Lower lobe of right lung (tissue), 2 donors: Measurements from ENCODE around the gene DACT3. TPM values are rescaled to one million over a fixed set of nuclear protein-coding genes. Genes with fewer than 3 reads are reported as not detected.
A peak's percentile ranks its signal among the peaks of the same experiment; 100 is the strongest.

Experiments
- ATAC-seq, 2 donors: fragments of 200-7000 bp; cut with Tn5 transposase; one replicate each; pipeline ENCODE4 v1.9.1; 2020 to 2022; ENCODE audit warnings: mild to moderate bottlenecking in 2 of 2, moderate library complexity in 2 of 2
- DNase-seq: peaks from one replicate; pipeline ENCODE4 v3.0.0-alpha.2; 2020
- H3K27ac ChIP-seq: fragments of 200-600 bp; one replicate; pipeline ENCODE4 v1.8.0; 2022
- H3K27me3 ChIP-seq: fragments of 200-600 bp; one replicate; pipeline ENCODE4 v1.8.0; 2022; ENCODE audit warnings: low read depth
- H3K36me3 ChIP-seq: fragments of 200-600 bp; one replicate; pipeline ENCODE4 v1.8.0; 2022; ENCODE audit warnings: mild to moderate bottlenecking
- H3K4me1 ChIP-seq: fragments of 200-600 bp; one replicate; pipeline ENCODE4 v1.8.0; 2022
- H3K4me3 ChIP-seq: fragments of 200-600 bp; one replicate; pipeline ENCODE4 v1.8.0; 2022; ENCODE audit warnings: mild to moderate bottlenecking
- H3K9me3 ChIP-seq: fragments of 200-600 bp; one replicate; pipeline ENCODE4 v1.8.0; 2022
- CTCF ChIP-seq: fragments of 200-600 bp; IDR thresholded peaks from one replicate; pipeline ENCODE4 v1.8.0; 2022; ENCODE audit warnings: antibody characterized with exemption, mild to moderate bottlenecking
- intact Hi-C: fragments of 100-400 bp; cut with DNase I; formaldehyde crosslinking; loops from one replicate; pipeline ENCODE4 v1.11.0; 2022
- total RNA-seq: library from RNA; stranded (reverse); fragmentation: NEBNext Ultra II Directional; extraction: Animal tissue kit (Norgen Biotek cat#: 25700); gene quantifications from one replicate; pipeline ENCODE4 v1.2.1, GENCODE V29; 2021
- donor health status: DM: no; HTN: yes; CAD: no; lungs with severe emphysema.

Gene DACT3
- total RNA-seq, 1 donor from 2014 or later = 4.9 TPM

GRCh38 chr19:46617601-46618000 lies 43.4 kb downstream of the DACT3 start:
- DNase-seq (no peak), ATAC-seq (no peak)
- H3K27ac ChIP-seq = no peak overlapping the region
- H3K27me3 ChIP-seq = no peaks in the 10 kb centered on the region
- TF ChIP-seq CTCF = no peak
- H3K36me3 ChIP-seq = no peaks in the 10 kb centered on the region
- no peak overlapping the region for H3K4me3 ChIP-seq
- intact Hi-C loops = no loop called here
- H3K4me1 ChIP-seq = peaks cover 31% of the 10 kb centered on the region
- no peaks in the 10 kb centered on the region for H3K9me3 ChIP-seq

GRCh38 chr19:46616631-46617322 lies 44.2 kb downstream of the DACT3 start:
- Histone ChIP-seq H3K9me3 (no peaks in the 10 kb centered on the region), H3K27me3 (no peaks in the 10 kb centered on the region), H3K36me3 (no peaks in the 10 kb centered on the region), H3K4me1 (peaks cover 35% of the 10 kb centered on the region), H3K27ac (no peak overlapping the region), H3K4me3 (no peak overlapping the region)
- ATAC-seq (peak; percentile 55 to 60), DNase-seq (no peak)
- intact Hi-C loops = no loop called here
- TF ChIP-seq CTCF = peak; percentile 25

- intact Hi-C loops = no loop called here
- ATAC-seq (no peak), DNase-seq (no peak)
- Histone ChIP-seq H3K27ac (no peak overlapping the region), H3K4me1 (peaks cover 41% of the 10 kb centered on the region), H3K9me3 (no peaks in the 10 kb centered on the region), H3K36me3 (peaks cover 3% of the 10 kb centered on the region), H3K4me3 (no peak overlapping the region), H3K27me3 (no peaks in the 10 kb centered on the region)
- TF ChIP-seq CTCF = no peak
Observed at GRCh38 chr19:46615966-46616365, 45.0 kb downstream of the DACT3 start.

GRCh38 chr19:46614114-46614722 lies 46.8 kb downstream of the DACT3 start:
- peak; percentile 87 to 89 for ATAC-seq
- intact Hi-C loops = no loop called here
- DNase-seq = peak; percentile 86
- Histone ChIP-seq H3K4me3 (no peak overlapping the region), H3K9me3 (no peaks in the 10 kb centered on the region), H3K4me1 (peaks cover 34% of the 10 kb centered on the region), H3K36me3 (peaks cover 15% of the 10 kb centered on the region), H3K27me3 (no peaks in the 10 kb centered on the region), H3K27ac (no peak overlapping the region)
- TF ChIP-seq CTCF = peak; percentile 93

GRCh38 chr19:46613525-46613924 lies 47.5 kb downstream of the DACT3 start:
- no peak overlapping the region for H3K4me3 ChIP-seq
- no peak for ATAC-seq
- H3K27ac ChIP-seq = no peak overlapping the region
- intact Hi-C loops = no loop called here
- no peak for TF ChIP-seq CTCF
- no peaks in the 10 kb centered on the region for H3K27me3 ChIP-seq
- DNase-seq = peak; percentile 43
- H3K4me1 ChIP-seq = peaks cover 28% of the 10 kb centered on the region
- H3K9me3 ChIP-seq = no peaks in the 10 kb centered on the region
- H3K36me3 ChIP-seq = peaks cover 22% of the 10 kb centered on the region
